ENCODE measurements around the gene ACOT11. TPM values are rescaled to one million over a fixed set of nuclear protein-coding genes. Genes with fewer than 3 reads are reported as not detected.

Gene ACOT11
- total RNA-seq, 1 donor from 2014 or later = 5.0 TPM

GRCh38 chr1:54548389-54549044, 489 bp downstream of the ACOT11 start:
- ATAC-seq (no peak), DNase-seq (peak; percentile 42)
- peaks cover 12% of the 10 kb centered on the region for H3K4me1 ChIP-seq
- intact Hi-C loops (cut with DNase I) = no loop called here
- peak overlapping the region; percentile 25 for H3K4me3 ChIP-seq
- no peaks in the 10 kb centered on the region for H3K9me3 ChIP-seq
- TF ChIP-seq CTCF (IDR thresholded peaks at IDR 0.05) = no peak
- H3K27ac ChIP-seq = peak overlapping the region; percentile 30
- H3K36me3 ChIP-seq = no peaks in the 10 kb centered on the region
- no peaks in the 10 kb centered on the region for H3K27me3 ChIP-seq

- intact Hi-C loops (cut with DNase I) = no loop called here
- Histone ChIP-seq H3K4me3 (no peak overlapping the region), H3K27ac (no peak overlapping the region), H3K4me1 (peaks cover 12% of the 10 kb centered on the region), H3K27me3 (no peaks in the 10 kb centered on the region), H3K36me3 (no peaks in the 10 kb centered on the region), H3K9me3 (no peaks in the 10 kb centered on the region)
- ATAC-seq = no peak
- peak; percentile 31 for DNase-seq
- TF ChIP-seq CTCF (IDR thresholded peaks at IDR 0.05) = no peak
These were observed 1.3 kb downstream of the ACOT11 start for GRCh38 chr1:54549181-54549924.

GRCh38 chr1:54551891-54552290, 3.9 kb downstream of the ACOT11 start:
- Histone ChIP-seq H3K27me3 (no peaks in the 10 kb centered on the region), H3K4me3 (no peak overlapping the region), H3K4me1 (peaks cover 12% of the 10 kb centered on the region), H3K27ac (no peak overlapping the region), H3K36me3 (no peaks in the 10 kb centered on the region), H3K9me3 (no peaks in the 10 kb centered on the region)
- DNase-seq (peak; percentile 7), ATAC-seq (no peak)
- no peak for TF ChIP-seq CTCF (IDR thresholded peaks at IDR 0.05)
- intact Hi-C loops (cut with DNase I) = no loop called here

- peak; percentile 15 for DNase-seq
- H3K9me3 ChIP-seq = no peaks in the 10 kb centered on the region
- H3K4me3 ChIP-seq = no peak overlapping the region
- no peak for ATAC-seq
- intact Hi-C loops (cut with DNase I) = no loop called here
- no peak overlapping the region for H3K27ac ChIP-seq
- H3K4me1 ChIP-seq = no peaks in the 10 kb centered on the region
- H3K27me3 ChIP-seq = no peaks in the 10 kb centered on the region
- H3K36me3 ChIP-seq = no peaks in the 10 kb centered on the region
- TF ChIP-seq CTCF (IDR thresholded peaks at IDR 0.05) = no peak
These were observed 5.7 kb downstream of the ACOT11 start for GRCh38 chr1:54553602-54554313.

GRCh38 chr1:54556110-54556509, 8.1 kb downstream of the ACOT11 start:
- intact Hi-C loops (cut with DNase I) = no loop called here
- H3K27me3 ChIP-seq = no peaks in the 10 kb centered on the region

More at GRCh38 chr1:54556110-54556509, 8.1 kb downstream of the ACOT11 start:
- no peak for TF ChIP-seq CTCF (IDR thresholded peaks at IDR 0.05)
- DNase-seq = no peak
- Histone ChIP-seq H3K4me3 (no peak overlapping the region), H3K27ac (no peak overlapping the region), H3K9me3 (no peaks in the 10 kb centered on the region), H3K4me1 (no peaks in the 10 kb centered on the region), H3K36me3 (no peaks in the 10 kb centered on the region)
- ATAC-seq = no peak
